Activated effector memory CD4-positive, alpha-beta T cell treated with anti-CD3 and anti-CD28 coated beads, Interleukin-2, amount 50 U/mL, for 16 hours (primary cell): ENCODE measurements around the gene MAPK1.
"Not testable (repeated sequence)": the region's sequence is repeated elsewhere in the genome, so short reads cannot be mapped to it uniquely, and the experiment has no call there.

Experiments
- DNase-seq: peaks from one replicate; pipeline ENCODE4 v3.0.0-alpha.2; 2020

The MAPK1 gene

DNA sequence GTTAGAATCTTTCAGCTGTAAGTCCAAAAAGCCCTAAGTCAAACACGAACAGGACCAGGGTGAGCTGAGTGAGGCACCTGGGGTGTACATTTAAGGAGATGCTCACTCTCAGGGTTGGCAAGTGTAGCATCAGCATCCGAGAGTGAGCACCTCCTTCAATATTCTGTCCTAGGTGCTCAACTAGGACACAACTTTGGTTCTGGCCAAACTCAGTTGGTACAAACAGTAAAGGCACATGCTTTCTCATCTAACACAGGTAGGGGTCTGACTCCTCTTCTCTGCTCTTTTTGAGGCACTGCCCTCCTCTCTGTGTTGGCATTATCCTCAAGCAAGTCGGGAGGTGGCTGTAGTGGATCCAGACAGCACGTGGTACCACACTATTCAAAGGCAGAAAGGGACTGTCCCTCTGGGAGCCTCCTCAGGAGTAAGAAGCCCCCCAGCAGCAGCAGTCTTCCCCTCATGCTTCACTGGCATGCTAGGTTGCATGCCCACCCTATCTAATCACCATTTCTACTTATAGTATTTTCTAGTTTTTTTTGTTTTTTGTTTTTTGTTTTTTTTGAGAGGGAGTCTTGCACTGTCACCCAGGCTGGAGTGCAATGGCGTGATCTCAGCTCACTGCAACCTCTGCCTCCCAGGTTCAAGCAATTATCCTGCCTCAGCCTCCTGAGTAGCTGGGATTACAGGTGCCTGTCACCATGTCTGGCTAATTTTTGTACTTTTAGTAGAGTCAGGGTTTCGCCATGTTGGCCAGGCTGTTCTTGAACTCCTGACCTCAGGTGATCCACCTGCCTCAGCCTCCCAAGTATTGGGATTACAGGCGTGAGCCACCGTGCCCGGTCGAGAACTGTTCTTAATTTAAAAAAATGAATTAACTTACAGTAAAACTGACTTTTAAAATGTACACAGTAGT is 14.7 kb upstream of the MAPK1 start:
- DNase-seq: no peak

DNA sequence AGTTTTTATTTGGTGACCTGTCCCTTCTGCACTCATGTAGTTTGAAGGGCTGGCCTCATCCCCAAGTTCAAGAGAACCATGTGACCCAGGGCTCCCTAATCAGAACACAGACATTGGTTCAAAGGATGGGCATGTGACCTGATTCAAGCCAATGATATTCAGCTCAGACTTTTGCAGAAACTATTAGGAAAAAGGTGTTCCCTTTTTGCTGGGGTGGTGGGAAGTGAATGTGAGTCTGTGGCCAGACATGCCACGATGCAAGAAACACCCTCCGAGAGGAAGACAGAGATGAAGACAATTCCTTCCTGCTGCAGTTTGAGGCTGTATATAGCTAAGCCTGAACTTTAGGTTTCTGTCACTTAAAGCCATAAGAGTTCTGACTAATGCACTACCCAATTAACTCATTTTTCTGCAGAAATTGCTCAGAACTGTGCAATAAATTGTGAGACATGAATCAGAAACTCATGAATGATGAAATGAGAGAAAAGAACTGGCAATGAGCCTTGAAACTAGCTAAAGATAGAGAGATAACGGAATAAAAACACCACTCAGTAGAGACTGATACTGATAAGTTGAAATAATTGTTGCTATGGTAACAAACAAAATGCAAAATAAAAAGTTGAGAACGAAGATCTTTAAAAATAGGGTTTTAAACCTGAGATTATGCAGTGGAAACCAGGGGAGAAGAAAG is 9.2 kb upstream of the MAPK1 start:
- peak; percentile 70 for DNase-seq

DNA sequence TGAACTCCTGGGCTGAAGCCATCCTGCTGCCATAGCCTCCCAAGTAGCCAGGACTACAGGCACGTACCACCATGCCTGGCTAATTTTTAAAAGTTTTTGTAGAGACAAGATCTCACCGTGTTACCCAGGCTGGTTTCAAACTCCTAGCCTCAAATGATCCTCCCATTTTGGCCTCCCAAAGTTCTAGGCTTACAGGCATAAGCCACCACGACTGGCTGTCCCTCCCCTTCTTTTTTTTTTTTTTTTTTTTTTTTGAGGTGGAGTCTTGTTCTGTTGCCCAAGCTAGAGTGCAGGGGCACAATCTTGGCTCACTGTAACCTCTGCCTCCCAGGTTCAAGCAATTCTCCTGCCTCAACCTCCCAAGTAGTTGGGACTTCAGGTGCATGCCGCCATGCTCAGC is 7.5 kb upstream of the MAPK1 start:
- DNase-seq: not testable (repeated sequence)

DNA sequence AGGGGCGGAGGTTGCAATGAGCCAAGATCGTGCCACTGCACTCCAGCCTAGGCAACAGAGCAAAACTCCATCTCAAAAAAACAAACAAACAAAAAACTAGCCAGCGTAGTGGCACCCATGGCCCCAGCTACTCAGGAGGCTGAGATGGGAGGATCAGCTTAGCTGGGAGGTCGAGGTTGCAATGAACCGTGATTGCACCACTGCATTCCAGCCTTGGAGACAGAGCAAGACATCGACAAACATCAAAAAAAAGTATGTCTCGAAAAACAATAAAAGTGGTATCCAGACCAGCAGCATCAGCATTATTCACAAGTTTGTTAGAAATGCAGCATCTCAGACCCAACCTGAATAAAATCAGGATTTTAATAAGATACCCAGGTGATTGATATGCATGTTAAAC is 6.2 kb upstream of the MAPK1 start:
- no peak for DNase-seq

DNA sequence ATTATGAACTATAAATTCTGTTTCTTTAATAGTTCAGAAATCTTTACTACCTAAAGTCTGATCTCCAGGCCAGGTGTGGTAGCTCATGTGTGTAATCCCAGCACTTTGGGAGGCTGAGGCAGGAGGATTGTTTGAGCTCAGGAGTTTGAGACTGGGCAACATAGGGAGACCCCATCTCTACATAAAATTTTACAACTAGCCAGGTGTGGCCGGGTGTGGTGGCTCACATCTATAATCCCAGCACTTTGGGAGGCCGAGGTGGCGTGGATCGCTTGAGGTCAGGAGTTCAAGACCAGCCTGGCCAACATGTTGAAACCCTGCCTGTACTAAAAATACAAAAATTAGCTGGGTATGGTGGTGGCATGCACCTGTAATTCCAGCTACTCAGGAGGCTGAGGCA is 5.3 kb upstream of the MAPK1 start:
- not testable (repeated sequence) for DNase-seq

DNA sequence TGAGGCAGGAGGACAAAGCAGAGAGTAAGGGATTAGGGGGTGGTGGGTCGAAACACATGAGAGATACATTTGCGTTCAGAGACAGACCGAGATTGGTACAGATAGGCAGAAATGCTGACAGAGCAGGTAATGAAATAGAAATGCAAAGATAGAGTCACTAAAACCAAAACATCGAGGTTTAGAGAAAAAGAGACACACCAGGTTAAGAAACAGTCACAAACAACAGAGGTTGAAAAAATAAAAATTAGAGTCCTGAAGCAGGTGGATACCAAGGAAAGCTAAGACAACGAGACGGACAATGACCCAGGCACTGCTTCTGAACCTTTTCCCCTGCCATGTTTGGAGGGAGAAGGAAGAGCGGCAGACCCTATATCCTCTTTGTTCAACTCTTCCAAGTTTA is 1.2 kb upstream of the MAPK1 start:
- no peak for DNase-seq

DNA sequence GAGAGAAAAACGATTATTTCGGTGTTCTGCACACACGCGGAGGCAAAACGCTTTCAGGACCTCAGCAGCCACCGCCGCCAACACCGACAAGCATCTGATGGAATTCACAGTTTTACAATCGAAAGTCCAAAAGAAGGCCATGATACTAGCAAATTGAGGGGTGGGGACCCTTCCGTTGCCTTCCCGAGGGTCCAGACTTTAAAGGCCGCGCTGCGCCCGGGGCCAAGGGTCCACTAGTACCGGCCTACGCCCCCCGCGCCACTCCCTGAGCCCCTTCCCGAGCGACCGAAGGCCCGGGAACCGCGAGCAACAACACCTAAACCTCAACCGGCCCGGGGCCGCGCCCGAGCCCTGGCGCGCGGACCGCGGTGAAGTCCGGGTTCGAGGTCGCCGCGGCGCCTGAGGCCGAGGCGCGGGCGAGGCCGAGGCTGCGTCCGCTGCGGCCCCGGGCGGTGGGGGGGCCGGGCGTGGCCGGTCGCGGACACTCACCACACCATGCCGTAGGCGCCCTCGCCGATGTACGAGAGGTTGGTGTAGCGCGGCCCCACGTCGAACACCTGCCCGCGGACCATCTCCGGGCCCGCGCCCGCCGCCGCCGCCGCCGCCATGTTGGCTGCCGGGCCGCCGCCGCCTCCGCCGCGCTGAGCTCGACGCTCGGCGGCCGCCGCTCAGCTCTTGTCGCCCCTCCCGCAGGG is 465 bp downstream of the MAPK1 start:
- DNase-seq: peak; percentile 73

DNA sequence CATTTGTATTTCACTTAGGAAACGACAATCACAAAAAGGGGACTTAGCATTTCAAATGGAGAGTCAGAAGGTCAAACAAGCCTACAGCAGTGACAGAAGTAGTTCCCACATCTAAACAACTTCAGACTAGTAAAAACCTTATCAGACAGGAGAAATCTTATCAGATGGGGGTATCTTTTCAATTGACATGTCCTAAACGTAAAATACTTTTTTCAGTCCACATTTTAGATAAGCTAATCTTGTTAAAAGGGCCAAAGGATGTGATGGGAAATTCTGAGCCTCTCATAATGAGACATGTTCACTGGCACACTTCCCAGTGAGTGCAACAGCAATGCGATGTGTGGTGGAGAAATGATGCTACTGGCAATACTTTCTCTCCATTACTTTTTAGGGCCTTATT is 2.4 kb downstream of the MAPK1 start:
- DNase-seq: no peak

DNA sequence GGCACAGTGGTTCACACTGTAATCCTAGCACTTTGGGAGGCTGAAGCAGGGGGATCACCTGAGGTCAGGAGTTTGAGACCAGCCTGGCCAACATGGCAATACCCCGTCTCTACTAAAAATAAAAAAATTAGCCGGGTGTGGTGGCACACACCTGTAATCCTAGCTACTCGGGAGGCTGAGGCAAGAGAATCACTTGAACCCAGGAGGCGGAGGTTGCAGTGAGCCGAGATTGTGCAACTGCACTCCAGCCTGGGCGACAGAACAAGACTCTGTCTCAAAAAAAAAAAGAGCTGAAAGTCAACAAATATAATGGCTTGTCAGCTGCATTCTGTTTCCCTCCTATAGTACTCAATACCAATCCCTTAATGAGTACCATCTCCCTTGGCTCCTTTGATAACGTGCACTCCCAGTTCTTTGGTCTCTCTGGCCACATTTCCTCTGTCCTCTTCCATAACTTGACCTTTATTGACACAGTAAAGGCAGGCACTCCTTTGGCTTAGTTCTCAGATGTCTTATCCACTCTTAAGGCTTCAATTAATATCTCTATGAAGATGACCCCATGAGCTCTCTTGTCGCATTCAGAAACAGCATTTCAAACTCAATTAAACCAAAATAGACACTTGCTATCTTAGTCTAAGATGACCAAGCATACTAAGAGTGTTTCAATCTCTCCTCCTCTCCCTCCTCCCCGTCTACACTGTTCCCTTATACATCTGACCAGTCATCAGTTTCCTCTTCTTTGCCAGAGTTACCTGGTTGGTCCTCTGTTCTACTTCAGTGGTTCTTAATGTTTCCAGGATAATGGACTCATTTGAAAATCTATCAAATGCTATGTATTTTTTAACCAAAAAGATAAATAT is 4.8 kb downstream of the MAPK1 start:
- DNase-seq: no peak

DNA sequence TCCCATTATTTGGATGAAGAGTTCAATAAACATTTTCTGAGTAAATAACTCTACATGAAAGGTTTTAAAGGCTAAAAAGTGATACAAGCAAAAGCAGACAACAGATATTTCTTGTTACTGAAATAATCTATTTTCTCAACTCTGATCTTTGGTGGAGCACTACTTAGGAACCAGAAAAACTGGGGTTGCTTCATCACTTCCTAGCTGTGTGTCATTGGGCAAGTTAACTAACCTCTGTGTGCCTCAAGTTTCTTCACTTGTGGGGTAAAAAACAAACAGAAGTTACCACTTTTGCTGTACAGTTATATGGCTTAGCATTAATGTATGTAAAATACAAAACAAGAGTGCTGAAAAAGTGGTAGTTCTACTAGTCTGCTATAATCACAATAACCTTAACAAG is 5.6 kb downstream of the MAPK1 start:
- DNase-seq: no peak

DNA sequence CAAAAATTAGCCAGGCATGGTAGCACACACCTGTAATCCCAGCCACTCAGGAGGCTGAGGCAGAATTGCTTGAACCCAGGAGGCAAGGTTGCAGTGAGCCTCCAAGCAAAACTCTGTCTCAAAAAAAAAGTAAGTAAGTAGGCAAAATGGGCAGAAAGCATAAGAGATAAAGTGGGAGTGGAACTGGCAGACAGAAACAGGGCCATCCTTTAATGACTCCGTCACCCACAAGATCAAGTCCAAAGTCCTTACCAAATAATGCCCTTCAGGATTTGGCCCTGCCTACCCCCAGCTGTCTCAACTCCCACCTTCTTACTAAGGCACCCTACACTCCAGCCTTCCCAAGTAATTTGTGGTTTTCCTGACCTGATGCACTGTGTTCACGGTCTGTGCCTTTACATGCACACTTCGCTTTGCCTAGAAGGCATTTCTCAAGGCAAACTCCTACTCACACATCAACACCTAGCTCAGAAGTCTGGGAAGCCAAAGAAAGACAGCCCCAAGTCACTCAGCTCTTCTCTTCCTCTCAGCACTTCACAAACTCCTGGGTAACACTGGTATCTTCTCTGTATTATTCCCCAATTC is 6.1 kb downstream of the MAPK1 start:
- no peak for DNase-seq

DNA sequence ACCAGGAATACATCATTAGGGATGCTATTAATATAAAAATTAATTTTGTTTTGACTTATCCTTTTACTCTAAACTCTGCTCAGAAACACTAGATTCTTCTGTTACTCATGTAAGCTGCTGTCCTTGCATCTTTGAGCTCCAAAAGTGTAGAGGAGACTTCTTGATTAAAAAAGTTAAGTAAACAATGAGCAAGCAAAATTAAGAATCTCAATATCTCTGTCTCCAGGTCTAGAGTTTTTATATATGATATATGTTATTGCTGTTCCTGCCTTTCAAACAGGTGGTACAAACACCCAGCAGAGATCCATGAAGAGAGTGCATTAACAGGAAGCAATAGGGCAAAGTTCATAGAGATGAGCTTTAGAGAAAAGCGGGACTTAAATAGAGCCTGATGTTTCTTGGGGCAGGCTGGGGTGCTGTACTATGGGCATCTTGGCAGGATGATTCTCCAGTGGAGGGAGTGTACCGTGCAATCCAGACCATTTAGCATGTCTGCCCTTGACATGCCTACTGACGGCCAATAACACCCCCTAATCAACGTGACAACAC is 6.9 kb downstream of the MAPK1 start:
- no peak for DNase-seq

DNA sequence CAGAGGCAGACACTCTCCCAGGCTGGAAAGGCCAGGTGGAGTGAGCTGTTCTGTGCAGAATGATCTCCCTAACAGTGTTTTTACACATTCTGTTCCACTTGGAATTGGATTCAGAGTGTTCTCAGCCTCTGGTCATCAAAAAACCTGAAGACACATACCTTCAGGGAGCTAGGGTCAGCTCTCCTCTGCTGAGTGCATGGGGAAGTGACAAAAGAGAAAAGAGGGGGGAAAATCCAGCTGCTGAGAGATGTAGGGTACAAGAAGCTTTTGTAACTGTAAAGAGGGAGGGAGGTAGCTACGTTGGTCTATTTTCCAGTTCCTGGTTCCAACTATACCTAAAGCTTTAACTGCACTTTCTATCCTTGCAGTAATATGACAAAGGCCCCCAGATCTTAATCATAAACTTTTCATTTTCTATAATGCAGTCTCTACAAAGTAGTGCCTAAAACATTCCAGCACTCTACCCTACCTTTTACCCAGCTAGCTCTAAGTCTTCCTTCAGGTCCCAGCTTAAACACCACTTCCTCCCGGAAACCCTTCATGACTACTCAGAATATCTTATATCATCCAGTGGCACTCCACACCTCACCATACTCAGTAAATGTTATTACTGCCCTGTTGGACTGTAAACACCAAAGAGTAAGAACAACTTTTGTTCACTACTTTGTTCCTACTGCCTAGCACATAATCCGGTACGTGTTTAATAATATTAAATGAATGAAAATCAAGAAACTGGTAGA is 9.2 kb downstream of the MAPK1 start:
- DNase-seq: no peak

DNA sequence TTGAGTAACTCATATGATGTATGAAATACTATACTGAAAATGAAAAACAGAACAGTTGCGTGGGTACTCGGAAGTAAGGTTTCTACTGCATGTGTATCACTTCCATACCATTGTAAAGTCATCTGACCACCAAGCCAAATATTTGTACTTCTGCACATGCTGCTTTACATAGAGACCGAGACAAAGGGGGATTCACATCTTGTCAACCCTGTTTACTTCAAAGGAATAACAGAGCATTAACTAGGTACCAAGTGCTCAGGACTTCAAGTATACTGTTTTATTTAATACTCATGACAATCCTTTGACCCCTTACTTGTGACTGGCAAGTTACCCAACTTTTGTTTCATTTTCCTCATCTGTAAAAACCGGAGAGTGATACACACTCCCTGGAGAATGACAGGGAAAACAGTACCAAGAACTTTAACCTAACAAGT is 9.9 kb downstream of the MAPK1 start:
- no peak for DNase-seq

DNA sequence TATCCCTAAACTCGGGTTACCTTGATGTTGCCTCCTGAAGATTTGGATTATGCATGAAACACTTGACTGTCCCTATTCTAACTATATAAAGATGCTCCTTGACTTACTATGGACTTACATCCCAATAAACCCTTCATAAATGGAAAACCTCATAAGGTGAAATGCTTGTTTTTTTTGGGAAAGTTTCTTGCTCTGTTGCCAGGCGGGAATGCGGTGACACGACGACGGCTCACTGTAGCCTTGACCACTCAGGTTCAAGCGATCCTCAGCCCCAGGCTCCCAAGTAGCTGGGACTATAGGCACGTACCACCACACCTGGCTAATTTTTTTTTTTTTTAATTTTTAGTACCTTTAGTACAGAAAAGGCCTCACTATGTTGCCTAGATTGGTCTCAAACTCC is 10.6 kb downstream of the MAPK1 start:
- no peak for DNase-seq

DNA sequence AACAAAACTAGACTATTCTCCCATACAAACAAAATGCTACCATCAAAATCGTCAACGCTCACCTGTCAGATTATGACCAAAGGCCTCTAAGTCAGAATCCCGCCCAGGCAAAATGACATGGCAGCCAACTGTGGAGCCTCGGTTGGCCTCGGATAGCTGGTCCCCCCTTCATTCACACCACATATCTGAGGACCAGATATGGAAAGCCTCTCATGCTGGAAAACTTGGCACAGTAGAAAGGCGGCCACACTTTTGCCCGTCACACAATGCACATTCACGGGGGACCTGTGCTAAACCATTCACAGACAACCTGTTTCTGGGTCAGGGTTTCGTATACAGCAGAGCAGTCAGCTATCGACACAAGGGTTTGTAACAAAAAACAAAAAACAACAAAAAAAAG is 11.2 kb downstream of the MAPK1 start:
- no peak for DNase-seq

DNA sequence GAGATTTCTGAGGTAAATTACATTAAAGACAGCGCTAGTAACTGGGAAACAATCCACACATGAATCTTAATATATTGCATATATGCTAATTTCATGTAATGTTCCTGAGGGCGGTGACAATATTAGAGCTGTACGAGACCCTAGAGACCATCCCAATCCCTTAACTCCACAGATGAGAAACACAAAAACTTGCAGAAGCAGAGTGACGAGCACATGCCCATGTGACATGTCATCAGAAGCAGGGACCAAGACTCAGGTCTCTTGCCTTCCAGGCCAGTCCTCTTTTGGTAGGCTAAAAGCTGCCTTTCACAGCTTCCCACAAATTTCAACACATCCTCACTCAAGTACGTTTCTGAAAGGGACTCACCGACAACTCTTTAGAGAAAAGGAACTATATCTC is 11.8 kb downstream of the MAPK1 start:
- no peak for DNase-seq

DNA sequence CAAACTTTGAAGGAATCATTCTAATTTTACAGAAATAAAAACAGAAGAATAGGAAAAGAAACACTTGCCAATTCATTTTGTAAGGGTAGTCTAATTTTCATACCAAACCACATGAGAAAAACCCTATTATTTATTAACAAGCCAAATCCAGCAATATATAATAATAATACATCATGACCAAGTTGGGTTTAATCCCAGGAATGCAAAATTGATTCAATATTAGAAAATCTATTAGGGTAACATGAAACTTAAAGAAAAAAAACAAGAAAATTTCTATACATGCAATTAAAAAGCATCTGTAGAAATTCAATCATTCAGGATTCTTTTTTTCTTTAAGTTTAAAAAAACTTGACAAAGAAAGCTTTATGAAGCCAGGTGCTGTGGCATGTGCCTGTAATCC is 16.8 kb downstream of the MAPK1 start:
- DNase-seq: no peak

DNA sequence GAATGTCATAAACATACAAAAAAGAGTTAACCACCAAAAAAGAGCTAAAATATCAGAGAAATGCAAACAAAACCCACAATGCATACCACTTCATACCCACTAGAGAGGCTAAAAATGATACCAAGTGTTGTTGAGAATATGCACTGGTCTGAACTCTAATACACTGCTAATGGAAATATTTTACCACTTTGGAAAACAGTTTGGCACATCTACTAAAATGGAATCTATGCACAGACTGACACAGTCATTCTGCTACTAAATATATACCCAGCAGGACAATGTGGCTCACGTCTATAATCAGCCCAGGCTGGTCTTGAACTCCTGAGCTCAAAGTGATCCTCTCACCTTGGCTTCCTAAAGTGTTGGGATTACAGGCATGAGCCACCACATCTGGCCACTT is 18.0 kb downstream of the MAPK1 start:
- no peak for DNase-seq

DNA sequence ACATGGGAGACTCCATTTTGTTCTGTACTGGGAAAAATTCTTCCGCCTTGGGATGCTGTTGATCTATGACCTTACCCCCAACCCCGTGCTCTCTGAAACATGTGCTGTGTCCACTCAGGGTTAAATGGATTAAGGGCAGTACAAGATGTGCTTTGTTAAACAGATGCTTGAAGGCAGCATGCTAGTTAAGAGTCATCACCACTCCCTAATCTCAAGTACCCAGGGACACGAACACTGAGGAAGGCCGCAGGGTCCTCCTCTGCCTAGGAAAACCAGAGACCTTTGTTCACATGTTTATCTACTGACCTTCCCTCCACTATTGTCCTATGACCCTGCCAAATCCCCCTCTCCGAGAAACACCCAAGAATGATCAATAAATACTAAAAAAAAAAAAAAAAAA is 19.4 kb downstream of the MAPK1 start:
- not testable (repeated sequence) for DNase-seq
